ENCODE measurements around the gene DLGAP1.

The DLGAP1 gene

DNA sequence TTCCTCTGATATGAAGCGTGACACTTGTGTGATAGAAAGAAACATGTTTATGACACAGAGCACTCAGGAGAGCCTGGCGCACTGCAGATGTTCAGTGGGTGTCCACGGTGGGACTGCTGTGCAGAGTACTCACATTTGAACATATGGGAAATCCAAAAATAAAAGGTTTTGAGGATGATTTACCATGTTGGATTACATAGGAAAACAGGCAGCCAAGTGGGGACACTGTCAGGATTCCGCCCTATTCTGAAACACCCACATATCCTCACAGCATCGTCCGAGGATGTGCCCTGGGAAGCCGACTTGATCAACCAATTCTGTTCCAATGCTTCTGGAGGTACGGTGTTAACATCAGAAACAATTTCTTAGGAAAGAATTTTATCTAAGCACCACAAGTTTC is 741.4 kb downstream of the DLGAP1 start:
- TF ChIP-seq, protein P1, sequence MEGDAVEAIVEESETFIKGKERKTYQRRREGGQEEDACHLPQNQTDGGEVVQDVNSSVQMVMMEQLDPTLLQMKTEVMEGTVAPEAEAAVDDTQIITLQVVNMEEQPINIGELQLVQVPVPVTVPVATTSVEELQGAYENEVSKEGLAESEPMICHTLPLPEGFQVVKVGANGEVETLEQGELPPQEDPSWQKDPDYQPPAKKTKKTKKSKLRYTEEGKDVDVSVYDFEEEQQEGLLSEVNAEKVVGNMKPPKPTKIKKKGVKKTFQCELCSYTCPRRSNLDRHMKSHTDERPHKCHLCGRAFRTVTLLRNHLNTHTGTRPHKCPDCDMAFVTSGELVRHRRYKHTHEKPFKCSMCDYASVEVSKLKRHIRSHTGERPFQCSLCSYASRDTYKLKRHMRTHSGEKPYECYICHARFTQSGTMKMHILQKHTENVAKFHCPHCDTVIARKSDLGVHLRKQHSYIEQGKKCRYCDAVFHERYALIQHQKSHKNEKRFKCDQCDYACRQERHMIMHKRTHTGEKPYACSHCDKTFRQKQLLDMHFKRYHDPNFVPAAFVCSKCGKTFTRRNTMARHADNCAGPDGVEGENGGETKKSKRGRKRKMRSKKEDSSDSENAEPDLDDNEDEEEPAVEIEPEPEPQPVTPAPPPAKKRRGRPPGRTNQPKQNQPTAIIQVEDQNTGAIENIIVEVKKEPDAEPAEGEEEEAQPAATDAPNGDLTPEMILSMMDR (IDR thresholded peaks at IDR 0.05; ENCODE audit: low read depth, low read length), result no peak
- no peaks in the 10 kb centered on the region for H3K36me3 ChIP-seq
- H3K4me1 ChIP-seq, result no peaks in the 10 kb centered on the region
- no peak overlapping the region for H3K4me3 ChIP-seq (ENCODE audit: low read depth, low read length)
- H3K9me3 ChIP-seq, result no peaks in the 10 kb centered on the region
- DNase-seq, result no peak
- no peaks in the 10 kb centered on the region for H3K27me3 ChIP-seq

DNA sequence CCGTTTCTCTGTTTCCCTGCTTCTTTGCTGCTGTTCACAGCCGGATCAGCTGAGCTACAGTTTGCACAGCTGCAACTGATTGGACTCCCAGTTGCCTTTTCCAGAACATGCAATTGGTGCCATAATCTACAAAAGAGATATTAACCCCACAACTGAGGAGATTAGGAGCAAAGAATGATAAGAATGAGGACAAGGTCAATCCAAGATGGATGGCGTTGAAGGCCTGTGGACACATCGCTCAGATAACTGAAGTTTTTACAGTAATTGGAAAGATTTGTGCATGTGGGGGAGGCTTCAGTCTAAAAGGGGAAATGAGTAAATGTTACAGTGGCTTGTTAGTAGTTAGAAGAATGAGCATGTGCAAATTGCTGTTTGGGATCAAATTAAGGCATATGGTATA is 741.9 kb downstream of the DLGAP1 start:
- H3K9me3 ChIP-seq, result no peaks in the 10 kb centered on the region
- H3K36me3 ChIP-seq, result no peaks in the 10 kb centered on the region
- no peak for DNase-seq
- H3K4me1 ChIP-seq, result no peaks in the 10 kb centered on the region
- H3K27me3 ChIP-seq, result no peaks in the 10 kb centered on the region
- H3K4me3 ChIP-seq (ENCODE audit: low read depth, low read length), result no peak overlapping the region
- TF ChIP-seq, protein P1 (IDR thresholded peaks at IDR 0.05; ENCODE audit: low read depth, low read length), result no peak

DNA sequence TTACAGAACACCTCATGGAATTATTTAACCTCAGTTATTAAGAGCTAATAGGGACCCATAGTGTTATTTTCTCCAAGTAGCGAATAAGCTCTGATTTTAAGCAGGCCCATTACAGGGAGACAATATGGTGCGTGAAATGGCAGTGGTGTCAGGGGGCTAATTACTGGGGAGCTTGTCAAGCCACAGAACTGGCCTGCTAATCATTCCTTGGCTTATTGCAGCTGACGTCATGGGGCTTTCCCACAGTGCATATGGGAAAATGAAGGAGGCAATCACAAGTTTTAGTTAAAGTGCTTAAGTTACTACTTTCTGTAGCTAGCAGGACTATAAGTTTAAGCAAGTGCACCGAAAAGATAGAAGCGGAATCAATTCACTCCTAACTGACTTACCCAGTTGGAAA is 742.6 kb downstream of the DLGAP1 start:
- no peaks in the 10 kb centered on the region for H3K4me1 ChIP-seq
- H3K9me3 ChIP-seq, result no peaks in the 10 kb centered on the region
- TF ChIP-seq, protein P1 (IDR thresholded peaks at IDR 0.05; ENCODE audit: low read depth, low read length), result no peak
- no peak for DNase-seq
- H3K4me3 ChIP-seq (ENCODE audit: low read depth, low read length), result no peak overlapping the region
- H3K36me3 ChIP-seq, result no peaks in the 10 kb centered on the region
- H3K27me3 ChIP-seq, result no peaks in the 10 kb centered on the region

DNA sequence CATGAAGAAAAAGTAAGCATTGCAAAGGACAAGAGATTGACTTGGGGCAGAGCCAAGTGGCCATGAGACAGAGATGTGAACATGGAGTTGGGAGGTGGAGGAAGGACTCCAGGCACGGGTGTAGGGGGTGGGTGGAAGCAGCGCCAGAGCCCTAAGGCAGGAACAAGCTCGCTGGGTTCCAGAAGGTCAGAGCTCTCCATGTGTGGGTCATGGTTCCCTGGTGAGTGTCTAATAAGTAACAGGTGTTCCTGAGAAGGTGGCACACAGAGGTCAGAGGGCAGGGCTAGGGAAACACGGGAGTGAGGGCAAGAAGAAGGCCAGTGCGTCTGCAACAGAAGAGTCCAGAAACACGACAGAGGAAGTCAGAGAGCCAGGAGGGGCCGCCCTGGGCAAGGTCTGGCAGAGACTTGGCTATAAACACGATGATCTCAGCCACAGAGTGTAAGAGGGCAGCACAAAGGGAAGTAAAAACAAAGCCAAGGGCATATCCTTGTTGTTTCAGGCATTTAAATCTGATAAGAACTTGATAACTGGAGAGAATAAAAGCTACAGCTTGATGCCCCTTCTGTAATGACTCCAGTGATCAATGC is 744.3 kb downstream of the DLGAP1 start:
- no peak for DNase-seq

DNA sequence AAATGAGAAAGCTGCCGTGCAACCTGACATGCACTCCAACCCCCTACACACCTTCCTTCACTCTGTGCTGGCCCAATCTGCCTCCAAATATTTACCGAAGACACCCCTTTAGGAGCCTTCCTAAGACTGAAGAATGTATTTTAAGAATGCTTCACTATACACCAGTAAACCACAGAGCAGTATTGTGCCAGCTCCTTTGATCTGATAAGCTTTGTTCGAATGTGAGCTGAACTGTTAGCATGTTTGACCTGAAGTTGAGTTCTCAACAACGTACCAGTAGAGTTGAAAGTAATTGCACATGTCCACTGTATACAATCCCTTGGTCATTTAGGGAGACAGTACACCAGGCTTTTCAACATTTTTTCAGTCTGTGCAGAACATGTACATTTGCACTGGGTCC is 745.9 kb downstream of the DLGAP1 start:
- TF ChIP-seq, protein P1 (IDR thresholded peaks at IDR 0.05; ENCODE audit: low read depth, low read length), result no peak
- no peak for DNase-seq
- no peaks in the 10 kb centered on the region for H3K9me3 ChIP-seq
- no peaks in the 10 kb centered on the region for H3K4me1 ChIP-seq
- H3K4me3 ChIP-seq (ENCODE audit: low read depth, low read length), result no peak overlapping the region
- no peaks in the 10 kb centered on the region for H3K36me3 ChIP-seq
- no peaks in the 10 kb centered on the region for H3K27me3 ChIP-seq

More for the DNA sequence above, 744.3 kb downstream of the DLGAP1 start:
- H3K36me3 ChIP-seq, result no peaks in the 10 kb centered on the region
- no peaks in the 10 kb centered on the region for H3K27me3 ChIP-seq
- no peak overlapping the region for H3K4me3 ChIP-seq (ENCODE audit: low read depth, low read length)
- H3K4me1 ChIP-seq, result no peaks in the 10 kb centered on the region
- H3K9me3 ChIP-seq, result no peaks in the 10 kb centered on the region
- TF ChIP-seq, protein P1 (IDR thresholded peaks at IDR 0.05; ENCODE audit: low read depth, low read length), result no peak

DNA sequence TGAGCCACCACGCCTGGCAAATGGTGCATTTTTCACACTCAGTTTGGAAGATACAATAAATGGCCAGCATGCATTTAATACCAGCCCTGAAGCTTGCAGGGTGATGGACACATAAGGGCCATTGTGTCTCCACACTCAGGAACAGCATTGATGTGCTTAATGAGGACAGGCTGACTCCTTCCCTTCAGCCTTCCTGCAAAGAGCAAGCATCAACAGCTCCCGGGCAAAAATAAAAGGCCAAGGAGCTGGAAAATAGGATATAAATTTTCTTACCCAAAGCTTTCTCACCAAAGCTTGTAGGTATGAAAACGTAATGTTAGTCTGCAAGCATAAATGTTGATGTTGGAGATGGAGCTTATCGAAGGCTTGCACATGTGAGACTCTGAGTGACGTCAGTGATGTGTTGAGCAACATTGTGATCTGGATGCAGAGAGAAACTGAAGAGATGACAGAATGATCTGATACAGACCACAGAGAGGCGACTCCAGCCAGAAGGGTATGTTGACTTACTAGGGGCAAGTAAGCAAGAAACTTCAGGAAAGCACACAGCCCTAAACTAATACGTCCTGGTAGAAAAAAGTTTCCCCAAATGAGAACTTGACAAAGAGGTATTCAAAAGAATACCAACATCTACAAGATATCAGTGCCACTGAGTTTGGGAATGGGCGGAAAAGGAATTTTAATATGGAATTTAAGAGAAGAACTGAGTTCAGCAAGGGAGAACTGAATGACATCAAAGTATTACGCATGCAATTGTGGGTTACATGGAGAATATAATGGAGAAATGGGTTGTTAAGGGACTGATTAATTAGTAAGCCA is 748.6 kb downstream of the DLGAP1 start:
- no peaks in the 10 kb centered on the region for H3K9me3 ChIP-seq
- no peaks in the 10 kb centered on the region for H3K4me1 ChIP-seq
- H3K27me3 ChIP-seq, result no peaks in the 10 kb centered on the region
- TF ChIP-seq, protein P1 (IDR thresholded peaks at IDR 0.05; ENCODE audit: low read depth, low read length), result no peak
- no peak overlapping the region for H3K4me3 ChIP-seq (ENCODE audit: low read depth, low read length)
- no peaks in the 10 kb centered on the region for H3K36me3 ChIP-seq
- no peak for DNase-seq
